NB4 (cell line): ENCODE measurements around the gene ARID1B.

Source experiments
- CTCF ChIP-seq: IDR thresholded peaks from one replicate; pipeline ENCODE4 v1.5.1; 2012; ENCODE audit warnings: low read depth, low read length
- POLR2A ChIP-seq: IDR thresholded peaks from 2 replicates; pipeline ENCODE4 v1.6.1; 2011; ENCODE audit warnings: mild to moderate bottlenecking; ENCODE audit not compliant: insufficient read length; ENCODE audit errors: extremely low read depth

- TF ChIP-seq POLR2A (no peak), CTCF (no peak)
Measured at GRCh38 chr6:156996265-156996664, 219.1 kb downstream of the ARID1B start.
